Uterus (tissue), 2 donors: ENCODE measurements around the gene MRC2.

Experiments used
- POLR2A ChIP-seq, 2 donors: fragments of 450-650 bp; IDR thresholded peaks; one replicate each; pipeline ENCODE4 v1.6.1; 2016; ENCODE audit warnings: antibody characterized with exemption in 2 of 2, mild to moderate bottlenecking in 1 of 2, moderate library complexity in 1 of 2
- TF ChIP-seq, protein P1 (sequence below), 4 experiments: fragments of 200-600 bp in 2 of 4; fragments of 450-650 bp in 2 of 4; sonication (generic) in 2 of 4; IDR thresholded peaks; one replicate each; pipeline ENCODE4 v1.5.1; 2016 to 2019; ENCODE audit warnings: antibody characterized with exemption in 4 of 4, mild to moderate bottlenecking in 2 of 4, moderate library complexity in 1 of 4

- TF ChIP-seq POLR2A (IDR thresholded peaks at IDR 0.05), result no peak
- TF ChIP-seq, protein P1, sequence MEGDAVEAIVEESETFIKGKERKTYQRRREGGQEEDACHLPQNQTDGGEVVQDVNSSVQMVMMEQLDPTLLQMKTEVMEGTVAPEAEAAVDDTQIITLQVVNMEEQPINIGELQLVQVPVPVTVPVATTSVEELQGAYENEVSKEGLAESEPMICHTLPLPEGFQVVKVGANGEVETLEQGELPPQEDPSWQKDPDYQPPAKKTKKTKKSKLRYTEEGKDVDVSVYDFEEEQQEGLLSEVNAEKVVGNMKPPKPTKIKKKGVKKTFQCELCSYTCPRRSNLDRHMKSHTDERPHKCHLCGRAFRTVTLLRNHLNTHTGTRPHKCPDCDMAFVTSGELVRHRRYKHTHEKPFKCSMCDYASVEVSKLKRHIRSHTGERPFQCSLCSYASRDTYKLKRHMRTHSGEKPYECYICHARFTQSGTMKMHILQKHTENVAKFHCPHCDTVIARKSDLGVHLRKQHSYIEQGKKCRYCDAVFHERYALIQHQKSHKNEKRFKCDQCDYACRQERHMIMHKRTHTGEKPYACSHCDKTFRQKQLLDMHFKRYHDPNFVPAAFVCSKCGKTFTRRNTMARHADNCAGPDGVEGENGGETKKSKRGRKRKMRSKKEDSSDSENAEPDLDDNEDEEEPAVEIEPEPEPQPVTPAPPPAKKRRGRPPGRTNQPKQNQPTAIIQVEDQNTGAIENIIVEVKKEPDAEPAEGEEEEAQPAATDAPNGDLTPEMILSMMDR (IDR thresholded peaks at IDR 0.05), result no peak
Observed at GRCh38 chr17:62702746-62703260, 75.3 kb downstream of the MRC2 start.
